Measurements from ENCODE around the gene BDH1. TPM values are rescaled to one million over a fixed set of nuclear protein-coding genes. Genes with fewer than 3 reads are reported as not detected.

BDH1 gene
- polyA plus RNA-seq, 1 of the 3 experiments (the other 2 are of a cell fraction), result 19.8 TPM

- POLR2A ChIA-PET, result no interaction called here
- TF ChIP-seq FOXM1 (IDR thresholded peaks at IDR 0.05; ENCODE audit: low read depth), result no peak
- TF ChIP-seq TAF1 (IDR thresholded peaks at IDR 0.05; ENCODE audit: borderline replicate concordance, low read depth, low read length), result no peak
- TF ChIP-seq SMC3 (IDR thresholded peaks at IDR 0.05; ENCODE audit: low read depth, low read length), result no peak
- no peak for TF ChIP-seq FOXJ3 (CRISPR knock-in tag; IDR thresholded peaks at IDR 0.05)
- TF ChIP-seq GABPA (IDR thresholded peaks at IDR 0.05; ENCODE audit: low read depth), result no peak
- no peak for TF ChIP-seq EZH2phosphoT487 (IDR thresholded peaks at IDR 0.05; ENCODE audit: borderline replicate concordance, low read depth)
- TF ChIP-seq GATA2 (CRISPR knock-in tag; IDR thresholded peaks at IDR 0.05), result no peak
- no peak for TF ChIP-seq MEF2A (IDR thresholded peaks at IDR 0.05; ENCODE audit: borderline replicate concordance, low read depth)
- TF ChIP-seq, protein P1, sequence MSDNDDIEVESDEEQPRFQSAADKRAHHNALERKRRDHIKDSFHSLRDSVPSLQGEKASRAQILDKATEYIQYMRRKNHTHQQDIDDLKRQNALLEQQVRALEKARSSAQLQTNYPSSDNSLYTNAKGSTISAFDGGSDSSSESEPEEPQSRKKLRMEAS (IDR thresholded peaks at IDR 0.05; ENCODE audit: low read depth), result no peak
- TF ChIP-seq TCF12 (IDR thresholded peaks at IDR 0.05), result no peak
- no peak for TF ChIP-seq TEAD4 (IDR thresholded peaks at IDR 0.05; ENCODE audit: borderline replicate concordance, insufficient read depth)
- TF ChIP-seq USF1 (IDR thresholded peaks at IDR 0.05; ENCODE audit: borderline replicate concordance, low read depth), result no peak
- TF ChIP-seq ZBTB33 (IDR thresholded peaks at IDR 0.05; ENCODE audit: borderline replicate concordance, low read depth), result no peak
- TF ChIP-seq FOSL2 (IDR thresholded peaks at IDR 0.05; ENCODE audit: borderline replicate concordance, low read depth), result no peak
These were observed 41.6 kb downstream of the BDH1 start for GRCh38 chr3:197513953-197514785.

More at GRCh38 chr3:197513953-197514785, 41.6 kb downstream of the BDH1 start:
- peaks cover 18% of the 10 kb centered on the region for H3F3A ChIP-seq (replicated peaks; ENCODE audit: insufficient read depth)
- CTCF ChIA-PET, result interaction anchor here (1.1 to 3.0 kb wide), 3 partner anchors 9 to 257 kb away, joined by 3 to 25 read pairs (median 4); partner anchors contain the start of gene BDH1
- no peak overlapping the region for H3K9ac ChIP-seq
- H2AFZ ChIP-seq (ENCODE audit: low read depth), result no peak overlapping the region
- H3K27ac ChIP-seq (ENCODE audit: low read depth in 2 of 2, low read length in 1 of 2), result no peak overlapping the region
- WGBS (ENCODE audit: low lambda C conversion rate), result 94% methylated on average over 18 of the region's 18 CpGs
- peaks cover 8 to 9% of the 10 kb centered on the region in 2 experiments; a peak in 3 of 4 replicates for H3K4me1 ChIP-seq (ENCODE audit: control insufficient read depth in 1 of 2, insufficient read depth in 2 of 2, low read depth in 1 of 2, low read length in 1 of 2)
- H3K36me3 ChIP-seq (replicated peaks in 1 of 2; ENCODE audit: control insufficient read depth in 1 of 2, insufficient read depth in 2 of 2, low read length in 1 of 2), result no peaks in the 10 kb centered on the region
- no peaks in the 10 kb centered on the region for H4K20me1 ChIP-seq (ENCODE audit: insufficient read depth)
- H3K79me2 ChIP-seq (ENCODE audit: insufficient read depth), result no peaks in the 10 kb centered on the region
- DNase-seq, result no peak
- no peaks in the 10 kb centered on the region for H3K27me3 ChIP-seq (ENCODE audit: insufficient read depth)
- no peak overlapping the region for H3K4me3 ChIP-seq (ENCODE audit: low read depth in 2 of 2, low read length in 1 of 2)
- H3K9me2 ChIP-seq, result no peaks in the 10 kb centered on the region
- H3K9me3 ChIP-seq, result no peaks in the 10 kb centered on the region
- H3K4me2 ChIP-seq, result no peak overlapping the region

Data from SK-N-SH (cell line).